NCI-H1105 (cell line): ENCODE measurements around the gene ADGRD1.
"Not testable (repeated sequence)": the region's sequence is repeated elsewhere in the genome, so short reads cannot be mapped to it uniquely, and the experiment has no call there.

Experiments
- DNase-seq: peaks from one replicate; lab custom pipeline; 2025; lab: John Stamatoyannopoulos, UW

Gene ADGRD1

GRCh38 chr12:131104463-131105350 is 151.0 kb downstream of the ADGRD1 start:
- peak; percentile 63 for DNase-seq

- no peak for DNase-seq
These were observed 151.6 kb downstream of the ADGRD1 start for GRCh38 chr12:131105351-131105735.

- DNase-seq, result no peak
These were observed 152.1 kb downstream of the ADGRD1 start for GRCh38 chr12:131105736-131106348.

GRCh38 chr12:131106349-131106941 is 152.7 kb downstream of the ADGRD1 start:
- DNase-seq, result no peak

DNA sequence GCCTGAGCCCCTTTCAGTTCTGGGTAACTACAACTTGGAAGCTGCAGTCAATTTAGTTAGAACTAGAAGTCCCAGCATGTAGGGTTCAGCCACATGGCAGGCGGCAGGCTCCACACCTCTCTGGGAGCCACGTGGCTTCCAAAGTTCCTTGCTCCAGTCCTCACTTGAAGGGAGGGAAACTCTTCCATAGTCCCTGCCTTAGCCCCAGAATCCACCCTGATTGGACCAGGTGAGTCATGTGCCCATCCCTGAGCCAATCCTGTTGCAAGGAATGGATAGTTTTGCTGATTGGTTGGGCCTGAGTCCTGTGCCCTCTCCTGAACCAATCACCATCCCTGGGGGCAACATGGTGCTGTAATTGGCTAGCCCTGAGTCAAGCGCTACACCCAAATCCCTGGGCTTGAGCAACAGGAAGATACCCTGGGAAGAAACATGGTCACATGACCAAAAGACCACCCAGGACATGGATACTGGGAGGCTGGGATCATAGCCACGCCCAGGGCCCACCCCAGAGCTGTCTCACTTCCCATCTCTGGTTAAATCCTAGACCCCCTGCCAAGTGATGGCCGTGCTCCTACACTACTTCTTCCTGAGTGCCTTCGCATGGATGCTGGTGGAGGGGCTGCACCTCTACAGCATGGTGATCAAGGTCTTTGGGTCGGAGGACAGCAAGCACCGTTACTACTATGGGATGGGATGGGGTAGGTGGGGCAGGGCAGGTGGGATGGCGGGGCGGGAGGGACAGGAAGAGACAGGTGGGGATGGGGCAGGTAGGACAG is 154.7 kb downstream of the ADGRD1 start:
- DNase-seq, result no peak

DNA sequence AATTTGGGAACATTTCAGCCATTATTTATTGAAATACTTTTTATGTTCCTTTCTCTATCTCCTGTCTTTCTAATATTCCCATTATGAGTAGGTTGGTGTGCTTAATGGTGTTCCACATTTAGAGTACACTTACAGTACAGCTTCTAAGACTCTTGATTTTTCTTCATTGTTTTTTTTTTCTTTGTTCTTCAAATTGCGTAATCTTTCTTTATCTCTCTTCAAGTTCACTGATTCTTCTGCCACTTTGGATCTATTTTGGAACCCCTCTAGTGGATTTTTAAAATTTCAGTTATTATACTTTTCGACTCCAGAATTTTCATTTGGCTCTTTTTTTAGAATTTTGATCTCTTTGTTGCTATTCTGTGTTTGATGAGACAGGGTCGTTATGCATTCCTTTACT is 157.7 kb downstream of the ADGRD1 start:
- no peak for DNase-seq

GRCh38 chr12:131112021-131112420 is 158.3 kb downstream of the ADGRD1 start:
- no peak for DNase-seq

- no peak for DNase-seq
These were observed 159.1 kb downstream of the ADGRD1 start for GRCh38 chr12:131112700-131113290.

DNA sequence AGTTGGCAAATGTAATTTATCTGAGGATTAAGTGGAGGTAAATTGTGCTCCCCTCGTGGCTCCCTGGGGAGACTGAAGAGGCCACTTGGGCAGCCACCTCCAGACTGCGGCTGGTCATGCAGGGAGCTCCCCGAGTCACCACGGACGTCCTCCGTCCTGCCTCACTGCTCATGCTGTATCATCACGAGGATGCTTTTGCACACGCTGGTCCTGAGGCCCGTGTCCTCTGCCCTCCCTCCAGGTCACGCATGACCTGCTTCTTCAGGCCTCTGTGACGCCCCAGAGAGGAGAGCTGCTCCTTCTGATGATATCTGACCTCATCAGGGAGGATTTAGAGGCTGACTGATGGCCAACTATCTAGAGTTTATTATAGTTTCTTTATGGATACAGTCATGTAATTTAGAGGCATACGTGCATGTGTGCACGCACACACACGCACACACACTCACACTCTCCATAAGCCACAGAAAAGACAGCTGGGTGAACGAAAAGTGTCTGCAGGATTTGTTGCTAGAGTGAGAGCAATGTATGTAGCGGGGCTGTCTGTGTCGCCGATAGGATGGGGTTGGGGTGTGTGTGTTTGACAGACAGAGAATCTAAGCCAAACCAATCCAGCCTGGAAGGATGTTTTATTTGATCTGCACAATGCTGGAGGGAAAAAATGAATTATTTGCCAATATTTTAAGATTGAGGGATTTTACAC is 160.0 kb downstream of the ADGRD1 start:
- no peak for DNase-seq

DNA sequence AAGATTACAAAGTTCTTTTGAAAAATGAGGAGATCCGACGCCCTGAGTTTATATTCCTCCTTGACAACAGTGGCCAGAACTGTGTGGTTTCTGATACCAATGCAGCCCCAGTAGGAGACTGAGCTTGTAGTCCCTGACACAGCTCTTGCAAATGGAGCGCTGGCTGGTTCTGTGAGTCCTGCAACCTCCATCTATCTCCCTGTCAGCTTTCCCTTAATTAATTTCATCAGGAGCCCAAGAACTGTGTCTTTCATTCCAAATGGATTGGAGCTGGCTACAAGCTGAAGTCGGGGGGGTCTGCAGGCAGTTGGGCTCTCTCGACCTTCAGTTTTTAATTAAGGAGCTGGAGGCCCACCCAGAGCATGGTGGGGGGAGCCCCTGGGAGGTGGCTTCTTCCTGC is 160.6 kb downstream of the ADGRD1 start:
- no peak for DNase-seq

DNA sequence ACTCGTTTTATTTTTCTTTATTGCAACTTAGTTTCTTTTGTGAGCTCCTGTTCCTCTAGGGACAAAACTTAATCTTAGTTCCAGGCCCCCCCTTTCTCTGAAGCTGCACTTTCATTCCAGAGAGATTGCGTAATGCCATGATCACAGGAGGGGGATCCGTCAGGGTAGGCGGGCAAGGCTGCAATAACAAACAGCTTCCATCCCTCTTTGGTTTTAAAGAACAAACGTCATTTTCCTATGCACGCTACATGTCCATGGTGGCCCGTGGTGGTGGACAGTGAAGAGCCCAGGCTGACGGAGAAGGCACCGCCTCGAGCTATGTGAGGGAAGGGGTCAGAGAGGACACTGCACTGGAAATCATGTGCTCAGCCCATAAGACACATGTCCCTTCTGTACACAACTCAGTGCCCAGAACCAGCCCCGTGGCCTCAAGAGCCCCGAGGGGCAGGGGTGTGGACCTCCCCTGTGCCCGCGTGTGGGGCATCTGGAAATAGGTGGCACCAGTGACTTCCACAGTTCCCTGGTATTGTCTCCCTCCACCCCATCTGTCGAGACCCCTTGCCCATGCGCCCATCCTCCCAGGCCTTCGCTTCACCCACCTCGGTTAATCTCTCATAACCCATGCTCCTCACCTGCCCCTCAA is 161.4 kb downstream of the ADGRD1 start:
- DNase-seq, result no peak

DNA sequence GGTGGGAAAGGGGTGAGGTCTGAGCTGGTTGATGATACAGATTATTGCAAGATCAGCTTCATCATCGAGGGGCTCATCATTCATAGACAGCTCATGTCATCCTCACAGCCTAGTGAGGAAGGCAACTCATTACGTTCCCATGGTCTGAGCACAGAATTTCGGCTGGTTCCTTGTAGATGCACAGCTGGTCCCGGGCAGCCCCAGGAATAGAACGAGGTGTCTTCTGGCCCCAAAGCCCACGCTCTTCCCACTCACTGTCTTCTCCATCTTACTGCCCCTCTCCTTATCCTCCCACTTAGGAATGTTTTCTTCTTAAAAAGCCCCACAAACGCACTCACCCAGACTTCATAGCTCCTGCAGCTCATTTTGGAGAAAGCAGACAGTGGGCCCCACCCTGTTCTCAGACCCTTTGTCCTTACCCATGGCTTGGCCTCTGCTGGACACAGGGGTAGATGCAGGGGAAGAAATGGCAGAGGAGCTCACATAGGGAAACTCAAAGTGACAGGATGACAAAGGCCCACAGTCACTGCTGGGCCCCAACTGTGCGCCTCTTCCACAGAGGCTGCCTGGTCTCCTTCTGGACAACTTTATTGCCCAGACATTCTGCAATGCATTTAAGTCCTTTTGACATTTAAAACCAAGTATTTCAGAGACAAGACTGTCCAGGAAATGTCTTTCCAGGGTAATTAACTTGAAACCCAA is 162.2 kb downstream of the ADGRD1 start:
- no peak for DNase-seq

- peak; percentile 7 for DNase-seq
These were observed 162.9 kb downstream of the ADGRD1 start for GRCh38 chr12:131116468-131117117.

DNA sequence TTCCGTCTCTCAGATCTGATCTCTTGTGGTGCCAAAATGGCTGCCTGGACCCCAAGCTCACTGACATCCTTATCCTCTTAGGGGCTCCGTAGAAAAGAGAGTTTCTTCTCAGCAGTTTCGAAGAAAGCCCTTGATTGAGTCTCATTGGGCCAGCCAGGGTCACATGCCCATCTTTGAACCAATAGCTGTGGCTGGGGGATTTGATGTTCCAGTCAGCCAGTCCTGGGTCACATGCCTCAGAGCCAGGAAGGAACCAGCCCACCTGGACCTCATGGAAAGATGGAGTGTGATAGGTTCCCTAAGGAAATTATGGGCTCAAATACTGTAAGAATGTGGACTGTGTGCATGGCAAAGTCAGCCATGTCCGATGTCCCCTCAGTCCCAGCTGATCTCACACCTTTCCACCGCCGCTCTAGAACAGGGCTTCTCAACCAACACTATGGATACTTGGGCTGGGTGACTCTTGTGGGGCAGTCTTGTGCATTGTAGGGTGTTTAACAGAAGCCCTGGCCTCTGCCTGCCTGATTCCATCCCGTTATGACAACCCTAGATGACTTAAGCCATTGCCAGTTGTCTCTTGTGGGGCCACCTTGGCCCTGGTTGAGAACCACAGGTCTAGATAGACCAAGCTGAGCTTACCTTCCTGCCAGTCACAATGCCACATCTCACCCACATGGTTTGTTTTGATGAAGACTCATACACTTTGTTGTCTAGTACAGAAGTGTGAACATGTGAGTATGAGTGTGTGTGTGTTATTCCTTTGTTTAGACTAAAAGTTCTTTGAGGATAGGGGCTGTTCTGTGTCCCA is 163.9 kb downstream of the ADGRD1 start:
- no peak for DNase-seq

- DNase-seq, result no peak
These were observed 164.7 kb downstream of the ADGRD1 start for GRCh38 chr12:131118371-131118770.

DNA sequence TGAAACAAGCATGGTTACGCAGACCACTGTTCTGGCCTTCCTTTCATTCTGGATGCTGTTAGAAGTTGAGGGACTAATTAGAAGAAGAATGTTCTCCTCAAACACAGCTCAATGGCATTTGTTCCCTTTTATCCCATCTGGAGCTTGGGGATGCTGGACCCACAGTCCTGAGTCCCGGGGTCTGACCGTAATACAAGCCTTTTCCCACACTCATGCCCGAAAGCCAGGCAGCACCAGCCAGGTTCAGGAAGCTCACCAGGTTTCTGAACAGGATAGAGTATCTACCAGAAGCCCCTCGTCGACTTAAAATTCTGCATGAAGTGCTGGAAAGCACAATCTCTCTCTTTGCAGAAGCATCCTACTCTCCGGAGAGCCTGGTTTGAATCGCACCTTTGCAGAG is 165.6 kb downstream of the ADGRD1 start:
- not testable (repeated sequence) for DNase-seq

GRCh38 chr12:131119936-131120335 is 166.2 kb downstream of the ADGRD1 start:
- no peak for DNase-seq

DNA sequence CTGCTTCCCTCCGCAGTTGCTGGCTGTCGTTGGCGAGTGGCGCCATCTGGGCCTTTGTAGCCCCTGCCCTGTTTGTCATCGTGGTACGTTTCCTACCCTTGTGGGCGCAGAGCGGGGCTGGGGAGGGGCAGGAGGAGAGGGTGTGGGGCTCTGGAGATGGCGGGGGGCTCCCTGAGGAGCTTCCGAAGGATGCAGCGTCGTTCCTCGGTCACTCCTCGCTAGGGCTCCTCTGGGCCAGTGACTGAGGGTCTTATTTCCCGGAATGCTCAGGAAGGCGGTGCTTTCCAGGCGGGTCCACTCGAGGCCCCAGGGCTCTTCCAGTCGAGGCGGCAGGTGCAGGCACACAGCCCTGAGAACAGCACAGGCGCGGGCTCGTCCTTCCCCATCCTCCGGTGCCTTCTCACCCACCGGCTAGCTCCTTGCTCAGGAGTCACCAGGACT is 167.1 kb downstream of the ADGRD1 start:
- DNase-seq, result no peak
